A549 treated with AZD9567 at 1 μM for 4 hours (cell line): Measurements from ENCODE around the gene TBXA2R. TPM values are rescaled to one million over a fixed set of nuclear protein-coding genes. Genes with fewer than 3 reads are reported as not detected.

Source experiments
- total RNA-seq: library from RNA; stranded (reverse); fragments of 200-300 nt; extraction: Qiagen RNA extraction; gene quantifications from 5 replicates; pipeline ENCODE4 v1.2.3, GENCODE V29; 2022; ENCODE audit not compliant: insufficient read depth

The TBXA2R gene
- total RNA-seq, result 0.68 to 0.88 TPM (median 0.74 TPM) in 4 of 5 replicates, not detected in the other

GRCh38 chr19:3606690-3607289 lies at the start of gene TBXA2R:
Gene TBXA2R (minus strand): TSS chr19:3606875. CDS start chr19:3600634, 6,241 bp downstream.

DNA sequence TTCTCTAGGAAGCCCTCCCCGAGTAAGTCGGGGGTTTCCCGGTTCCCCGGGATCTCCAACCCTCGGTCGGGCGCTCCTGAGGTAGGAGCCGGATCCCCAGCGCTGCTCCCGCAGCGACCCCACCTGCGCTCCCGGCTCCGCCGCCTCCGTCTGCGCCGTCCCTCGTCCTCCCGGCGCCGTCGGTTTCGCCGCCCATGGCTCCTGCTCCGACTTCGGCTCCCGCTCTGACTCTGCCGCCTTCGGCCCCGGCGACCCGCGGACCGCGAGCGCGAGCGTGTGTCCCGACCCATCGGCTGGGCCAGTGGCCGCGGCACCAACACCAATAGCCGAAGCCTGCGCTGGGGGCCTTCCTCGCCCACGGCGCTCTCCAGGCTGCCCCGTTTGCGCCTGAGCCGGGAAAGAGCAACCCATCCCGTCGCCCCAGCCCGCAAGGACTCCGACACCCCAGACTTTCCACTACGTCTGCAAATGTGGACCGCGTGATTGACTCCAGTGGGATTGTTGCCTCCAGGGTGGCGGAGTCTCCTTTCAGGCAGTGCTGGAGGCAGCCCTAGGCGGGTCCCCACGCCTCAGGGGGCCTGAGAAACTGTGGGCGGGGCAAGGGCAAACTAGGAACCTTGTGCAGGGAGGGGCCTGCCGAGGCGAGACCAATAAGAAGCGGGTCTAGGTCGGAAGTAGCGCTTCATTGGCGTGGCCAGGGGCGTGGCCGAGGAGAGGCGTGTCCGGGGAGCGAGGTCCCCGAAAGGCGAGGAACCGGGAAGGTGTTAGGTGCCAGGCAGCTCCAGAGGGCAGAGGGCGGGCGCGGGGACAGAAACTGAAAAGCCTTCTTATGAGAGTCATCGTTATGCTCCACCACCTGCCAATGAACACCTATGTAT lies 20.0 kb upstream of the TBXA2R start, which contains the start of gene CACTIN:
Gene CACTIN (minus strand): TSS at position 318 of the 878 bp plus-strand sequence. CDS start 28 bp downstream, at position 290.

DNA sequence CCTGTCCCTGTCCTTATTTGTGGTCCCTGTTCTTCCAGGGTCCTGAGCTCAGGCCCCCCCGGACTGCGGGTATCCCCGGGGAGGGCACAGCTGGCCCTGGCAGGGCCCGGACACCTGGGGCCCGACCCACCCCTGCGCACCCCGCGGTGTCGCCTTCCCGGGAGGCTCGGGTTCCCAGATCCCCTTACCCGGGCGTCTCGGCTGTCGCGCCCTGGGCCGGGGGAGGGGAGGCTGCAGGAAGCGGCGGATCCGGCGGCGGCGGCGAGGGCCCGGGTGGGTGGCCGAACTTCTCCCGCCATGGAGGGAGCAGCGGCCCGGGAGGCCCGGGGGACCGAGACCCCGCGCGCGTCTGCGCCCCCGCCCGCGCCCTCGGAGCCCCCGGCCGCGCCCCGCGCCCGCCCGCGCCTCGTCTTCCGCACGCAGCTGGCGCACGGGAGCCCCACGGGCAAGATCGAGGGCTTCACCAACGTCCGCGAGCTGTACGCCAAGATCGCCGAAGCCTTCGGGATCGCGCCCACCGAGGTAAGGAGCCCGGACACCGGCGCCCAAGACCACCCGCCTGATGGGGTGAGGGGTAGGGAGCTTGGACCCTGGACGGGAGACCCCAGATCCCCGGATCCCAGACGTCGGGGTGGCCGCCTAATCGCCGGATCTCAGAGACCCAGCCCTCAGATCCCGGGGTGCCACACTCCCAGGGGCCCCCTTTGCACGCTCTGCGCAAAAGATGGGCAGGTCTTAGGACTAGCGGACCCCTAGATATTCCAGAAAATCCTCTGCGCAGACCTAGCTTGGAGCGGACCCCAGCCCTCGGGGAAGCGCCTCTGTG lies 21.2 kb downstream of the TBXA2R start, which contains the start of gene GIPC3:
Gene GIPC3 (plus strand): TSS at position 178 of the 826 bp plus-strand sequence. CDS start 120 bp downstream, at position 298.

GRCh38 chr19:3572855-3573161 lies 33.9 kb downstream of the TBXA2R start, which contains the start of gene HMG20B:
Gene HMG20B (plus strand): TSS chr19:3572944. CDS start chr19:3573310, 366 bp downstream.

GRCh38 chr19:3557461-3558248 lies 49.0 kb downstream of the TBXA2R start, which contains the start of gene MFSD12:
Gene MFSD12 (minus strand): TSS chr19:3557586. CDS start chr19:3557403, 183 bp downstream.

Other genes with a start within 250 kb of the TBXA2R start
- gene NFIC, start 240.3 kb downstream of the TBXA2R start, total RNA-seq, result 31.0 to 36.9 TPM (median 33.6 TPM) in 5 replicates
- 0.34 to 0.63 TPM (median 0.49 TPM) in 4 of 5 replicates, not detected in the other for gene SMIM24, start 126.3 kb downstream of the TBXA2R start, total RNA-seq
- not detected in 5 replicates for gene SMIM44, start 123.4 kb downstream of the TBXA2R start, total RNA-seq
- 5.9 to 19.1 TPM (median 17.2 TPM) in 5 replicates for gene DOHH, start 106.2 kb downstream of the TBXA2R start, total RNA-seq
- 20.6 to 37.5 TPM (median 34.1 TPM) in 5 replicates for gene FZR1, start 100.6 kb downstream of the TBXA2R start, total RNA-seq
- gene TEKTIP1, start 67.7 kb downstream of the TBXA2R start, total RNA-seq, result 0.18 TPM in 1 of 5 replicates, not detected in the others
- 127 to 156 TPM (median 150 TPM) in 5 replicates for gene MFSD12, start 49.3 kb downstream of the TBXA2R start, total RNA-seq
- 59.5 to 65.3 TPM (median 62.8 TPM) in 5 replicates for gene HMG20B, start 33.9 kb downstream of the TBXA2R start, total RNA-seq
- gene GIPC3, start 21.4 kb downstream of the TBXA2R start, total RNA-seq, result 0.15 to 0.26 TPM (median 0.19 TPM) in 4 of 5 replicates, not detected in the other
- gene CACTIN, start 19.9 kb upstream of the TBXA2R start, total RNA-seq, result 9.5 to 21.6 TPM (median 19.1 TPM) in 5 replicates
- 9.2 to 14.2 TPM (median 12.9 TPM) in 5 replicates for gene PIP5K1C, start 93.6 kb upstream of the TBXA2R start, total RNA-seq
- gene TJP3, start 101.5 kb upstream of the TBXA2R start, total RNA-seq, result 0.26 to 0.46 TPM (median 0.40 TPM) in 4 of 5 replicates, not detected in the other
- gene APBA3, start 154.8 kb upstream of the TBXA2R start, total RNA-seq, result 9.7 to 12.4 TPM (median 11.8 TPM) in 5 replicates
- 53.4 to 74.7 TPM (median 65.3 TPM) in 5 replicates for gene MRPL54, start 155.8 kb upstream of the TBXA2R start, total RNA-seq
- not detected in 5 replicates for gene RAX2, start 165.4 kb upstream of the TBXA2R start, total RNA-seq
- gene MATK, start 179.5 kb upstream of the TBXA2R start, total RNA-seq, result 0.77 to 1.0 TPM (median 0.90 TPM) in 4 of 5 replicates, not detected in the other